Epithelial cell of proximal tubule (primary cell): ENCODE measurements around the gene CCL4L2. TPM values are rescaled to one million over a fixed set of nuclear protein-coding genes. Genes with fewer than 3 reads are reported as not detected.
"Not testable (repeated sequence)": the region's sequence is repeated elsewhere in the genome, so short reads cannot be mapped to it uniquely, and the experiment has no call there.

Experiments
- DNase-seq: peaks from one replicate; pipeline ENCODE4 v3.0.0-alpha.2; 2011; ENCODE audit warnings: low read depth
- H3K4me3 ChIP-seq: 2 replicates; pipeline ENCODE4 v1.5.1; 2011; ENCODE audit warnings: low read depth, mild to moderate bottlenecking, low read length
- total RNA-seq: library from RNA; depleted of rRNA; stranded (reverse); fragments of >200 nt; gene quantifications from 2 replicates; pipeline ENCODE4 v1.2.3, GENCODE V29; 2015
- TF ChIP-seq, protein P1 (sequence below): conservative IDR thresholded peaks from 2 replicates; pipeline ENCODE4 v1.5.1; 2012; ENCODE audit warnings: low read depth, mild to moderate bottlenecking, low read length

CCL4L2 gene
- not detected in 2 replicates for total RNA-seq

DNA sequence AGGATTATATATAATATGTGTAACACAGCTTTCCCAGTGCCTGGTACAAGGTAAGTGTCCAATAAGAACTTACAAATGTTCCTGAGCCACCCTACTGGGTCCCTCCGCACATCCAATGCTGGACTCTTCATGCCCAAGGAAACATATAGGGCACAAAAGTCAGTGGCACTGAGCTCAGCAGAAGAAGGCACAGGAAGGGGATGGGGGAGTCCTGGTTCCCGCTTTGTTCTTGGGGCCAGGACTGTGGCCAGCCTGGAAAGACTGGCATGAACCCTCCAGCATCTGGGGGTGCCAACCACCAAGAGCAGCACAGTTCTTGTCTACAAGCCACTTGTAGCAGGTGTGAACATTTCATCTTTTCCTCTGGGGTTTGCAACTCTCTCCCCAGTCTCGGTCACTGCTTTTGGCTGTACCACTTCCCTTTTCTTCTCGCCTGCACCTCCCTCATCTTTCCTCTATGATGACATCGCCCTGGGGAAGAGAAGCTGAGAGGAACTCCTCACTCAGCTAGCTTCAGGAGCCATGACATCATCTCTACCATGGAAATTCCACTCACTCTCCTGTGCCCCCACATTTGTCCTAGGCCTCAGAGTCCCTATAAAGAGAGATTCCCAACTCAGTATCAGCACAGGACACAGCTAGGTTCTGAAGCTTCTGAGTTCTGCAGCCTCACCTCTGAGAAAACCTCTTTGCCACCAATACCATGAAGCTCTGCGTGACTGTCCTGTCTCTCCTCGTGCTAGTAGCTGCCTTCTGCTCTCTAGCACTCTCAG is at the start of gene CCL4L2:
CCL4L2 (plus strand) TSS at position 625 of the 773 bp plus-strand sequence.
- DNase-seq, H3K4me3 ChIP-seq: not testable (repeated sequence)

DNA sequence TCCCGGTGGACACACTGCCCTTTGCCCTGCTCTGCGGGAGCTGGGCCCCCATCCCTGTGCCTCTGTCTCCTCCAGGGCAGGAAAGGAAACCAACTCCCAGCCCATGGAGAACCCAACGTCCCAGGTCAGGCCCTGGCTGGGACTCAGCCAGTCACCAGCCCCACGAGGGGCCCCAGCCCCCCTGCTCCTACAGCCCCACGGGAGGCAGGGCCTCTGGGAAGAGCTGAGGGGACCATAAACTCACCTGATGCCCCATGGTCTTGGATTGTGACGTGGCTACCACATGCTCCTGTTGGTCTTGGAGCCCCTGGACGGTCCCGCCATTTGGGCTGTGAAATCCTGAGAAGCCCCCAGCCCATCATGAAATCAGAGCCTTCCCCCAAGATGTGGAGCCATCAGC is 42.0 kb upstream of the CCL4L2 start:
- not testable (repeated sequence) for DNase-seq, H3K4me3 ChIP-seq

DNA sequence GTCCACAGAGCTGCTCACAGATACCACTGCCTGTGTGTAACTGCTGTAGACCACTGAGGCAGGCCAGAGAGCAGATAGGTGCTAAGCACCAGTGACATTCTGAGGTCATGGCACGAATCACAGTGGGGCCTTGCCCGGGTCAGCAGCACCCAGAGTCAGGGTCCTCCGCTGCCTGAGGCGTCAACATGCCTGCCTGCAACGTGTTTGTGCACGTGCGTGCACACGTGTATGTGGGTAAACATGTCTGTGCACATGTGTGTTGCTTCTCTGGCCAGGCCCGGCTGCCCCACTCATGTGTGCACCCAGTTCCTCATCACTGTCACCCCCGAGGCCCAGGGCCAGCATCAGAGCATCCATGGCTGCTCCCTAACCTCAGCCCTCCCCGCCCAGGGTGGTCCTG is 34.3 kb upstream of the CCL4L2 start, which contains the start of gene TBC1D3B:
TBC1D3B (minus strand) TSS at position 101 of the 400 bp plus-strand sequence. CDS start 1,586 bp downstream, outside the sequence.
- not testable (repeated sequence) for DNase-seq, H3K4me3 ChIP-seq

DNA sequence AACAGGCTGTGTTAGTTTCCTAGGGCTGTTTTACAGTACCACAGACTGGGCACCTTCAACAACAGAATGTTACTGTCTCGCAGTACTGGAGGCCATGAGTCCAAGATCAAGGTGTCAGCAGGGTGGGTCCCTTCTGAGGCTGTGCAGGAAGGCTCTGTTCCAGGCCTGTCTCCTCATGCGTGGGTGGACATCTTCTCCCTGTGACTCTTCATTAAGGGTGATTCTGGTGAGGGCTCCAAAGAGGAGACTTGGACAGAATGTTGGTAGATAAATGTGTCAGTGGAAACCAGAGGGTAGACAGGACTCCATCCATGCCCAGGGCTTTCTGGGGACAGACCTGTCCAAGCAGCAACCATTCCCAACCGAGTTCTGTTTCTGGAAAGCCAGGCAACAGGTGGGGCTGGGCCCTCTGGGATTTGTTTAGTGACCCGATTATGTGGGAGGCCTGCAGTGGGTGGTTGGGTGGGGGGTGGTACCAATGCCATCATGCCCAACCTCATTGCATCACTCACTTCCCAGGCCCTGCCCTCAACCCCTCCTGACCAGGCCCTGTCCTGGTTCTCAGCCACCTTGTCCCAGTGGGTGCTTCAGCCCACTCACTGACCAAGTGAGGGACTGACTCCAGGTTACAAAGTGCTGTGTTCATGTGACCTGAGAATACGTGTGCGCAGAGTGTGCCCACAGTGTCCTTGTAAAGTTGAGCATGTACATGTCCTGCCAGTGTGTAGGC is 29.3 kb upstream of the CCL4L2 start:
- H3K4me3 ChIP-seq, DNase-seq: not testable (repeated sequence)

DNA sequence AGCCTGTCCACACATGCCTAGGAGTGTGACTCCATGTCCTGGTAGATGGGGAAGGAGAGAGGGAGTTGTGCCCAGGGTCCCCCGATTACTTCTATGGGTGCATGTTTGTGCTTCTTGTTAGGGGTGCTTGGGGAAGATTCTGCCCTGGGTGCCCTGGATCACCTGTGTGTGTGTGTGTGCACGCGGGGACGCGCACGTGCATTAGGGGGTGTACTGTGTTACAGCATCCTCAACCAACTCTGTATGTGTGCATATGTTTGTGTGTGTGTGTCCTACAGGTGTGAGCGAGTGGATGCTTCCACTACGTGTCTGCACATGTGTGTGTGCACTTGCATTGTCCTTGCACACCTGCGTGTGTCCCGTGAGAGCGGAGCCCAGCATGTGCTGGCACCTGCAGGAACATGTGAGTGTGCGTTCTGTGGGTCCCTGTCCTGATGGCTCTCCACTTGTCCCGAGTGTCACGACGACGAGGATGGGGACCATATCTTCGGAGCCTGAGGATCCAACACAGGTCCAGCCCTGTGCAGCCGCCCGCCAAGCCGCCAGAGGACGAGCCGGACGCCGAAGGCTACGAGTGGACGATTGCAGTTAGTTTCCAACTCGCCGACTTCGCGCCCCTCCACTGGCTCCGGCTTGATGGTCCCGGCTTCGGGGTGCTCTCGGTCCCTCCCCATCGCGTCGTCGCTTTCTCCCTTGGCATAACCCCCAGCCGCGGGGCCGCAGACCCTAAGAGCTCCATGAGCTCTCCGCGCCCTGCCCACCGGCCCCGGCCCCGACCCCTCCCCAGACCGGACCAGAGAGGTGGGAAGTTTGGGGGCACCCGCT is 28.5 kb upstream of the CCL4L2 start:
- H3K4me3 ChIP-seq, result peak overlapping the region; percentile 58
- TF ChIP-seq, protein P1, sequence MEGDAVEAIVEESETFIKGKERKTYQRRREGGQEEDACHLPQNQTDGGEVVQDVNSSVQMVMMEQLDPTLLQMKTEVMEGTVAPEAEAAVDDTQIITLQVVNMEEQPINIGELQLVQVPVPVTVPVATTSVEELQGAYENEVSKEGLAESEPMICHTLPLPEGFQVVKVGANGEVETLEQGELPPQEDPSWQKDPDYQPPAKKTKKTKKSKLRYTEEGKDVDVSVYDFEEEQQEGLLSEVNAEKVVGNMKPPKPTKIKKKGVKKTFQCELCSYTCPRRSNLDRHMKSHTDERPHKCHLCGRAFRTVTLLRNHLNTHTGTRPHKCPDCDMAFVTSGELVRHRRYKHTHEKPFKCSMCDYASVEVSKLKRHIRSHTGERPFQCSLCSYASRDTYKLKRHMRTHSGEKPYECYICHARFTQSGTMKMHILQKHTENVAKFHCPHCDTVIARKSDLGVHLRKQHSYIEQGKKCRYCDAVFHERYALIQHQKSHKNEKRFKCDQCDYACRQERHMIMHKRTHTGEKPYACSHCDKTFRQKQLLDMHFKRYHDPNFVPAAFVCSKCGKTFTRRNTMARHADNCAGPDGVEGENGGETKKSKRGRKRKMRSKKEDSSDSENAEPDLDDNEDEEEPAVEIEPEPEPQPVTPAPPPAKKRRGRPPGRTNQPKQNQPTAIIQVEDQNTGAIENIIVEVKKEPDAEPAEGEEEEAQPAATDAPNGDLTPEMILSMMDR, result no peak
- DNase-seq, result no peak

DNA sequence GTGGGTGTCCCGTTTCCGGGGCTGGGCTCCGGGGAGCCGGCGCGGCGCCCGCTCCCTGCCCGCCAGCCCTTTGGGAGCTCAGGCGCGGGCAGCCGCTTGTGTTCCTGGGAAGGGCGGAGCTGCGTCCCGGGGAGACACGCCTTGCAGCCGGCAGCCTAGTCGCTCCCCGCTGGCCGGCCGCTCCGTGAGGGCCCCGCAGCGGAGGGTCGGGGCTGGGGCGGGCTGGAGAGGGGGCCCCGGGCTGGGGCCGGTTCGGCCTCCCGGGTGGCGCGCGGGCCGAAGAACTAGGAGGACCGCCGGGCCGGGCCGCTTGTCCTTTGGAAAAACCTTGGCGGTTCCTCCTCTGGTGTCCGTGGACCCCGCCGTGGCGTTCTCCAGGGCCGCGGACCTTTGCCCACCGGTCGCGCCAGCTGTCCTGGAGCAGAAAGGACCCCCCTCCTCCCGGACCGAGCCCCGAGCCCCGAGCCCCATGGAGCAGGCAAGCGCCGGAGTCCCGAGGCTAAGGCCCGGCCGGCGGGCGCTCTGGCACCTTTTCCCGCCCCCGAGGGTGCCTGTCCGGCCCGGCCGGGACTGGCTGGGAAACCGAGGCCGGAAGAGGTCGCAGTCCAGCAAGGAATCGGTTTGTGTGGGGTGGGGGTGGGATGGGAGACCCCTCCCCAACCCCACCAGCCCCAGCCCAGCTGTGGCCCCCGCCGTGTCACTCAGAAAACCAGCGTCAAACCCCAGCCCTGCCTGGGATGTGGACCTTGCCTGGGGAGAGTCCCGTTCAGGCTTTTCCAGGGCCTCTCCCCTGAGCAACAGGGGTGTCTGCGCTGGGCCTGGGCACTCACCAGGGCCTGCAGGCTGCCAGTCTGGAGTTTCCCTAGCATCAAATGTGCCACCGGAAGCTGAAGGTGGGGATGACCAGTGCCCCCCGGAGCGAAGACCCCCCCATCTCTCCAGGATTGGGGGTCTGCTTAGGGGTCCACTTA is 27.6 kb upstream of the CCL4L2 start:
- no peak for DNase-seq
- TF ChIP-seq, protein P1, result no peak
- peak overlapping the region; percentile 58 for H3K4me3 ChIP-seq

DNA sequence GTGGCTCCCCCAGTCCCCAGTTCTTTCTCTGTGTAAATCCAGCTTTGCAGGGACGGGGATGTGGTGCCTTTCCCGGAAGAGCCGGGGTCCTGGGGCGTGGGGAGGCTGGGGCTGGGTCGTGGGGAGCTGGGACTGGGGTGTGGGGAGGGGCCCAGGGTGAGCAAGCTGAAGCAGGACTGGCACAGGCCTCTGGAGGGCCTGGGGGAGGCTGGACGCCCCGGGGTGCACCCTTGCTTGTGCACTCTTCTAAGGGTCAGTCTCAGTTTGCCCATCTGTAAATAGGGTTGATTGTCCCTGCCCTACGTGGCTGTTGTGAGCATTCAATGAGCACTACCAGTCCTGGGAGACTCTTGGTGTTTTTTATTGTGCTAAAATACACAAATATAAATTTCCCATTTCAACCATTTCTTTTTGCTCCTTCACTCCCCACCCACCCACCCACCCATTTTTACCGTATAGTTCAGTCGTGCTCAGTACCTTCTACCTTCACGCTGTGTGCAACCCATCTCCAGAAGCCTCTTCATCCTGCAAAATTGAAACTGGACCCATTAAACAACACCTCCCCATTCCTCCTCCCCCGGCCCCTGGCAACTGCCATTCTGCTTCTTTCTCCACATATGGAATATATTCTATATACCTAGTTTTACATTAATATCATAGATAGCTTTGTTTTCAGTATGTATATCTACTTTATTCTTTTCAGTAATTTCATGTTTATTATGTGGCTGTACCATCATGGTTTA is 26.7 kb upstream of the CCL4L2 start:
- H3K4me3 ChIP-seq, result no peak overlapping the region
- no peak for DNase-seq
- TF ChIP-seq, protein P1, result no peak

DNA sequence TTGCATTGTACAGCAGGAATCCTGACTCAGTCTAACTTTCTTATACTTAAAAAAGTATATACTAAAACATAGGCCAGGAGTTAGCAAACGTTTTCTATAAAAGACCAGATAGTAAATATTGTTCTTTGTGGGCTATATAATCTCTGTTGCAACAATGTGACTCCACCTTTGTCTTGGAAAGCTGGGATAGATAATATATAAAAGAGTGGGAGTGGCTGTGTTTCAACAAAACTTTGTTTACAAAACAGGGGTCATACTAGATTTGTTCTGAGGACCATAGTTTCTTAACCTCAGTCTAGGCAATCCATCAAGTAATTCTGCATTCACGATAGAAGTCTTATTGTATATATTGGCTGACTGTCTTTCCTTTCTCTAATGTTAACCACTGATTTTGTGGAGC is 25.4 kb upstream of the CCL4L2 start:
- TF ChIP-seq, protein P1, result no peak
- H3K4me3 ChIP-seq, result no peak overlapping the region
- no peak for DNase-seq

DNA sequence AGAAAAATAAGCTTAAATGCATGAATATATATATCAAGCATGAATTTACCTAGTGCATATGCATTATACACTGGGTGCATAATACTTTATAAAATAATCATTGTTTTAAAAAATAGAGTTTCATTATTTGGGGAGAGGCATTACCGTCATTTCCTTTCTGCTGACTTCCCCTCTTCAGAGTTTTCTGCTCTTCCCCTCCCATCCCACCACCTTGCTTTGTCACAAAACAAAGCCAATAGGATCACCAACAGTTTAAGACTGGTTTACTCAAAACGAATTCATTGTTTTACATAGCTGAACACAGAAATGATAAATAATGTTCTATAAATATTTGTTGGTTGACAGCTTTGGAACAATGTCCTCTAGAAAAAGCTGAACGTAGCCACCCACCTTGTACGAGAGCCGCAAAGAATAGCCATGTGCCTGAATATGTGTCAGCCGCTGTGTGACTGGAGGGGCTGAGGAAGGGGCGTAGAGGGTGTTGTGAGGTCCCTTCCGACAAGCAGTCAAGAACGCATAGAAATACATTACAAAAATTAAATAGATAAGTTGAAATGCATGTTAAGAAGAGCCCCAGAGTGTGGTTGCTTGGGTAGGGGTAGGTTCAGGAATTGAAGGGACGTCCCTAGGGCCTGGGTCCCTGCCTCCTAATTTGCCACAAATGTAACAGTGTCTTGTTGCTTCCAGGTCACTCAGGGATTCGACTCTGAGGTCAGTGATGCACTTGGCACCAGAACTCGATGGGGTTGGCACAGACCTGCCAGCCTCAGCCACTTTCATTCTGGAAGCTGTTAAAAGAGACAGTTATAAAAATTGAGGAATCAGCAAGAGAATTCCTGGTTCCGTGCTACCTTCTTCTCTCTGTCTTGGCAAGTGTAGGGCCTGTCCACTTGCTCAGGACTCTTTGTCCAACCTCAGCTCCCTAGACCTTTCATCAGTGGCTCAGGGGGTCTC is 23.8 kb upstream of the CCL4L2 start:
- not testable (repeated sequence) for H3K4me3 ChIP-seq, DNase-seq

DNA sequence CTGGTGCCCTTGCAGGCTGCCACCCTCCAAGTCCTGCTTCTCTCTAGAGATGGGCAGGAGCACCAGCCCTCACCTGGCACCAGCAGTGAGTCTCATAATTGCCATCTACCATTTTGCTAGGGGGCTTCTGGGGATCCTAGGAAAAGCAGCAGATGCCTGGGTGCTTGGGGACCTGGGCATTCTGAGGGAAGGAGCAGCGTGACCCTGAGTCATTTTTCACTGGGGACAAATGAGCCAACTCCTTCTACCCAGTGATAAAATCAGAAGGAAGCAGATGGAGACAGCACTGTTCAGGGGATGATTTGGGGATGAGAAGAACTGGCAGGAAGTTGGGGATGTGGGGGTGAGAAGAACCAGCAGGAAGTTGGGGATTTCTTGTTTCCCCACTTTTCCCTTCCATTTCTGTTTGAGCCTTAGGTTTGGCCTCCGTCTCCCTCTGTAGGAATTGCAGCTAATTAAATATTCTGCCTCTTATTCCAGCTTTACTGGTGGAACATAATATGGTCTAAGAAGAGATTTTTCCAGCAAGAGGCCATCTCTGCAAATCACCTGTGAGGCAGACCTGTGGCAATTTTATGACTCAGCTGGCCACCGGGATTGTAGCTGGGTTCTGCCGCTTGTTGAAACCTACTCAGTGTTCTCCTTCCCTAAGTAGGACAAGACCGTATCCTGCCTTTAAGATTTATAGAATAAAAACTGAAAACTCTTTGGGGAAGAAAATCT is 22.8 kb upstream of the CCL4L2 start:
- DNase-seq, H3K4me3 ChIP-seq: not testable (repeated sequence)
